SK-N-SH treated with all-trans-retinoic acid at 6 μM for 48 hours (cell line): Measurements from ENCODE around the gene PSMC1.

Source experiments
- ATAC-seq: fragments of 200-7000 bp; cut with Tn5 transposase; 3 replicates; pipeline ENCODE4 v1.9.1; 2020; ENCODE audit warnings: mild to moderate bottlenecking, moderate library complexity
- BACH2 ChIP-seq: fragments of 250-450 bp; sonication (Bioruptor Pico); IDR thresholded peaks from 2 replicates; pipeline ENCODE4 v1.9.0; 2021; ENCODE audit warnings: mild to moderate bottlenecking, borderline replicate concordance
- CREB5 ChIP-seq: fragments of 250-450 bp; sonication (Bioruptor Pico); IDR thresholded peaks from 2 replicates; pipeline ENCODE4 v1.5.1; 2020; ENCODE audit warnings: low read depth, mild to moderate bottlenecking, moderate library complexity
- CSRNP3 ChIP-seq: fragments of 250-450 bp; sonication (Bioruptor Pico); IDR thresholded peaks from 2 replicates; pipeline ENCODE4 v1.5.1; 2021; ENCODE audit warnings: mild to moderate bottlenecking, moderate library complexity
- ESRRG ChIP-seq: fragments of 250-450 bp; sonication (Bioruptor Pico); IDR thresholded peaks from 2 replicates; pipeline ENCODE4 v1.6.1; 2021; ENCODE audit warnings: mild to moderate bottlenecking
- GLIS3 ChIP-seq: fragments of 250-450 bp; sonication (Bioruptor Pico); IDR thresholded peaks from 2 replicates; pipeline ENCODE4 v1.5.0; 2020; ENCODE audit warnings: mild to moderate bottlenecking, moderate library complexity
- ISL1 ChIP-seq: fragments of 250-450 bp; sonication (Bioruptor Pico); IDR thresholded peaks from 2 replicates; pipeline ENCODE4 v2.1.2; 2022; ENCODE audit warnings: mild to moderate bottlenecking, moderate library complexity
- OSR1 ChIP-seq: fragments of 250-450 bp; sonication (Bioruptor Pico); IDR thresholded peaks from 2 replicates; pipeline ENCODE4 v1.8.0; 2022; ENCODE audit warnings: moderate library complexity, mild to moderate bottlenecking, inconsistent platforms
- PATZ1 ChIP-seq: fragments of 250-450 bp; sonication (Bioruptor Pico); IDR thresholded peaks from 2 replicates; pipeline ENCODE4 v1.8.0; 2020; ENCODE audit warnings: mild to moderate bottlenecking, moderate library complexity, borderline replicate concordance
- POU6F1 ChIP-seq: fragments of 250-450 bp; sonication (Bioruptor Pico); IDR thresholded peaks from 2 replicates; pipeline ENCODE4 v1.8.0; 2021; ENCODE audit warnings: low read depth, mild to moderate bottlenecking, moderate library complexity, borderline replicate concordance
- PPARA ChIP-seq: fragments of 250-450 bp; sonication (Bioruptor Pico); IDR thresholded peaks from 2 replicates; pipeline ENCODE4 v1.5.0; 2020; ENCODE audit warnings: mild to moderate bottlenecking, borderline replicate concordance
- SNAI2 ChIP-seq: fragments of 250-450 bp; sonication (Bioruptor Pico); IDR thresholded peaks from 2 replicates; pipeline ENCODE4 v1.5.0; 2020; ENCODE audit warnings: mild to moderate bottlenecking, moderate library complexity
- TCF4 ChIP-seq: fragments of 250-450 bp; sonication (Bioruptor Pico); IDR thresholded peaks from 2 replicates; pipeline ENCODE4 v1.8.0; 2021; ENCODE audit warnings: mild to moderate bottlenecking, moderate library complexity, borderline replicate concordance
- TOX ChIP-seq: fragments of 250-450 bp; sonication (Bioruptor Pico); IDR thresholded peaks from 2 replicates; pipeline ENCODE4 v1.8.0; 2021; ENCODE audit warnings: mild to moderate bottlenecking, moderate library complexity, borderline replicate concordance
- TSHZ2 ChIP-seq: fragments of 250-450 bp; sonication (Bioruptor Pico); IDR thresholded peaks from 2 replicates; pipeline ENCODE4 v1.5.0; 2020; ENCODE audit warnings: mild to moderate bottlenecking, moderate library complexity
- ZC3H10 ChIP-seq: fragments of 250-450 bp; sonication (Bioruptor Pico); IDR thresholded peaks from 2 replicates; pipeline ENCODE4 v1.5.1; 2021; ENCODE audit warnings: mild to moderate bottlenecking, moderate library complexity
- ZFP3 ChIP-seq: fragments of 250-450 bp; sonication (Bioruptor Pico); IDR thresholded peaks from 2 replicates; pipeline ENCODE4 v1.5.0; 2020; ENCODE audit warnings: mild to moderate bottlenecking, moderate library complexity
- ZFP30 ChIP-seq: fragments of 450-650 bp; formaldehyde crosslinking; IDR thresholded peaks from 2 replicates; pipeline ENCODE4 v1.5.0; 2022; ENCODE audit warnings: mild to moderate bottlenecking, moderate library complexity
- ZNF565 ChIP-seq: fragments of 450-650 bp; formaldehyde crosslinking; conservative IDR thresholded peaks from 2 replicates; pipeline ENCODE4 v1.5.0; 2020; ENCODE audit warnings: low read depth, mild to moderate bottlenecking, moderate library complexity
- ZNF70 ChIP-seq: fragments of 450-650 bp; formaldehyde crosslinking; IDR thresholded peaks from 2 replicates; pipeline ENCODE4 v1.5.0; 2020; ENCODE audit warnings: mild to moderate bottlenecking, moderate library complexity
- ZNF8 ChIP-seq: fragments of 450-650 bp; formaldehyde crosslinking; IDR thresholded peaks from 2 replicates; pipeline ENCODE4 v1.5.0; 2020; ENCODE audit warnings: mild to moderate bottlenecking, moderate library complexity

Gene PSMC1

GRCh38 chr14:90235179-90235976, 21.0 kb upstream of the PSMC1 start:
- no peak for TF ChIP-seq GLIS3
- no peak for TF ChIP-seq ZC3H10 (CRISPR knock-in tag)
- no peak for TF ChIP-seq BACH2 (CRISPR knock-in tag)
- TF ChIP-seq ZFP3 (CRISPR knock-in tag): no peak
- TF ChIP-seq SNAI2 (CRISPR knock-in tag): no peak
- no peak for TF ChIP-seq POU6F1 (CRISPR knock-in tag)
- TF ChIP-seq TOX (CRISPR knock-in tag): no peak
- TF ChIP-seq CREB5: no peak
- no peak for TF ChIP-seq ESRRG (CRISPR knock-in tag)
- no peak for TF ChIP-seq TCF4 (CRISPR knock-in tag)
- no peak for TF ChIP-seq ZFP30 (CRISPR knock-in tag)
- ATAC-seq: peak; percentile 96

- TF ChIP-seq CSRNP3 (no peak), CREB5 (no peak), ZFP3 (CRISPR knock-in tag) (no peak), GLIS3 (no peak), ISL1 (CRISPR knock-in tag) (no peak), ESRRG (CRISPR knock-in tag) (no peak), ZNF565 (no peak), TSHZ2 (CRISPR knock-in tag) (no peak), OSR1 (CRISPR knock-in tag) (no peak), TCF4 (CRISPR knock-in tag) (no peak), ZNF8 (CRISPR knock-in tag) (no peak), ZNF70 (no peak), PATZ1 (CRISPR knock-in tag) (no peak), SNAI2 (CRISPR knock-in tag) (no peak), PPARA (no peak), TOX (CRISPR knock-in tag) (no peak)
These were observed 17.2 kb upstream of the PSMC1 start for GRCh38 chr14:90239139-90239538.

More at GRCh38 chr14:90239139-90239538, 17.2 kb upstream of the PSMC1 start:
- no peak for ATAC-seq
